ENCODE measurements around the gene ATXN2.

GRCh38 chr12:111605911-111606766 is 7.0 kb upstream of the ATXN2 start:
- TF ChIP-seq EZH2 (IDR thresholded peaks at IDR 0.05; ENCODE audit: insufficient read depth, poor library complexity, severe bottlenecking) = no peak
- TF ChIP-seq EZH2phosphoT487 (IDR thresholded peaks at IDR 0.05; ENCODE audit: insufficient read depth, low read depth) = no peak
